Pons (tissue), 1 donor: Measurements from ENCODE around the gene MRPL34.
"Not testable (repeated sequence)": the region's sequence is repeated elsewhere in the genome, so short reads cannot be mapped to it uniquely, and the experiment has no call there.

ENCODE experiments used
- DNase-seq: peaks from one replicate; pipeline ENCODE4 v3.0.0-alpha.2; 2016; ENCODE audit warnings: low spot score

Gene MRPL34

DNA sequence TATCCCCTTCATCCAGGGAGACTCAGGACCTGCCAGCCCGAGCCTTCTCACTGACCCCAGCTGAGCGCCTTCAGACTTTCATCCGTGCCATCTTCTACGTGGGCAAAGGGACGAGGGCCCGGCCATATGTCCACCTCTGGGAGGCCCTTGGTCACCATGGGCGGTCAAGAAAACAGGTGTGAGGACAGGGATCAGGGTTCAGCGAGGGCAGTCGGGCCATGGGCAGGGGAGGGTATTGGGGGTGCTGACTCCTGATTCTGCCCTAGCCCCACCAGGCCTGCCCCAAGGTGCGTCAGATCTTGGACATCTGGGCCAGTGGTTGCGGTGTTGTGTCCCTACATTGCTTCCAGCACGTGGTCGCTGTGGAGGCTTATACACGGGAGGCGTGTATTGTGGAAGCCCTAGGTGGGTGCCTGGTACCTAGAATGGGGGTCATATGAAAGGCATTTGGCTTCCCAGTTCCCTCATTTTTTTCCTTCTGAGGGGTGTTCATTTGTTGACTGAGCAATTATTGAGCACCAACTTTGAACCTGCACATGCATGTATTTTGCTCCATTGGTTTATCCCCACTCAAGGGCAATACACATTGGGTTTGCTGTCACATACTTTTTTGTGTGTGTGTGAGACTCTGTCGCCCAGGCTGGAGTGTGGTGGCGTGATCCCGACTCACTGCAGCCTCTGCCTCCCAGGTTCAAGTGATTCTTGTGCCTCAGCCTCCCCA is 20.1 kb upstream of the MRPL34 start:
- no peak for DNase-seq

DNA sequence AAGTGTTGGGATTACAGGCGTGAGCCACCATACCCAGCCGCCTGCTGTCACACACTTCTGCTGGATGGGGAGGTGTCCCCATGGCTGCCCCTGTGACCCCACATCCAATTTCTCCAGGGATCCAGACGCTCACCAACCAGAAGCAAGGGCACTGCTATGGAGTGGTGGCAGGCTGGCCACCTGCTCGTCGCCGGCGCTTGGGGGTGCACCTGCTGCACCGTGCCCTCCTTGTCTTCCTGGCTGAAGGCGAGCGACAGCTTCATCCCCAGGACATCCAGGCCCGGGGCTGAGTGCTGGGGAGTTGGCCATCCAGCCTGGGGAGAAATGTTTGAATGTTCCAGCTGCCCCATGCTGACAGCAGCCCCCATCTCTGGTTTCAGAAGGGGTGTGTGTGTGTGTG is 19.4 kb upstream of the MRPL34 start:
- no peak for DNase-seq

DNA sequence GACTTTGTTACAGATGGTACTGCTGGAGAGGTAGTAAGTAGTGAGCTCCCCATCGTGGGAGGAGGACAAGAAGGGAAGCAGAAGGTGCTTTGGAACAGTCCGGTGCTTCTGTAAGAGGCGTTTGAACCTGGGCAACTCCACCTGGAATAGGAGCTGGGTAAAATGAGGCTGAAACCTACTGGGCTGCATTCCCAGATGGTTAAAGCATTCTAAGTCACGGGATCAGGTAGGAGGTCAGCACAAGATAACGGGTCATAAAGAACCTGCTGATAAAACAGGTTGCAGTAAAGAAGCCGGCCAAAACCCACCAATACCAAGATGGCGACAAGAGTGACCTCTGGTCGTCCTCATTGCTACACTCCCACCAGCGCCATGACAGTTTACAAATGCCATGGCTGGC is 18.9 kb upstream of the MRPL34 start:
- no peak for DNase-seq

DNA sequence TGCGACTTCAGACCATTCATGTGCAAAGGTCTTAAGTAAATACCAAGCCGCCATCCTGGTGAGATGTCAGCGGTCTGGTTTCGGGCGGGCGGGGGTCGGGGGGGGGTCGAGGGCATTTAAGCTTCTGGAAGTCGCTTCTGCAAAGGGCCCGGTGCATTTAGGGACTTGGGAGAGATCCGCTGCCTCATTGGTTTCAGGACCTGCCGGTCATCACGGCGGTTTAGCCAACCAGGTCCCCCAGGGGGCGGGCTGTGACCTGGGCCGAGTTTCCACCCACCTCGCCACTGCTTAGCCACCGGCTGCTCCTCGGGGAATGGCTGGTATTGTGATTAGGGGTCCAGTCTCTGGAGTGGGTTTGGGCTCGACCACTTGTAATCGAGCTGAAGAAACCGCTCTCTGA is 16.2 kb upstream of the MRPL34 start:
- no peak for DNase-seq

DNA sequence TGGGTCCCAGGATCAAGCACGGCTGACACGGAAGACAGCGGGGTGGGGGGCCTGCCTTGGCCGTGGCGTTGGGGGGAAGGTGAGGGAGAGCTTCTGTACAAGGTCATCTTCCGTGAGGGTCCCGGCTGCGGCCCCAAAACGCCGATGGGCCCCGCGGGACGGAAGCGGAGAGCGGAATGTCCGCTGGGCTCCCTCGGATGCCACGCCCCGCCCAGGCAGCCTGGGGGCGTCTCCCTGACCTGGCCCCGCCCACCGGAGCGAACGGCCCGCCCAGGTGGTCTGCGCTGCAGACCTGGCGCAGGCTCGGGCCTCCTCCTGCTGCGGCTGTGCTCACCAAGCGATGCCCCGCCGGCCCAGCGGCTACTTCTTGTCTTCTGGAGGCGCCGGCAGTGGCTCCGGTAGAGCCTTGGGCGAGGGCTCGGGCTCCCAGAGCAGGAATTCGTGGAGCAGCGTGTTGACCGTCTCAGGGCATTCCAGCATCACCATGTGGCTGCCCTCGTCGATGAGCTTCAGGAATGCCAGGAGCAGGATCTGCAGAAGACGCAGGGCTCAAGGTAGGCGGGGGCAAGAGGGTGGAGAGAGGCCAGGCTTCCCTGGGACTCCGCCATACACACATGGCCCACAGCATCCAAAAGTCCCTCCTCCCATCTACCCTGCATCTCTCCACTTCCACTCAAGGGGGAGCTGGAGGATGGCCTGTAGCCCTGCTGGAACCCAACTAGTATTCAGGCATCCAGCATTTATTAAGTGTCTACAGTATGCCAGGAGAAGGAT is 13.2 kb upstream of the MRPL34 start:
- DNase-seq: peak; percentile 76

DNA sequence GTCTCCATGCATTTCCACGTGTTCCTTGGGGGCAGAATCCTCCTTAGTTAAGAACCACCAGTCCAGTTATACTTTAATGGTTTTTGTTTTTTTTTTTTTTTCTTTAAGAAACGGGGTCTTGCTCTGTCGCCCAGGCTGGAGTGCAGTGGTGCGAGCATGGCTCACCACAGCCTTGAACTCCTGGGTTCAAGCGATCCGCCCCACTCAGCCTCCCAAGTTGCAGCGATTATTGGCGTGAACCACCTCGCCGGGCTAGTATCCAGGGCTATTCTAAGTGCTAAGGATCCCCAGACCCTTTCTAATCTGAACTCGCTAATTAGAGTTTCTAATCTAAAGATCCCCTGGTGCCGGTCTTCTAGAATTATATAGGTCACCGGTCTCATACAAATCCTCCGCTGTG is 12.1 kb upstream of the MRPL34 start:
- no peak for DNase-seq

DNA sequence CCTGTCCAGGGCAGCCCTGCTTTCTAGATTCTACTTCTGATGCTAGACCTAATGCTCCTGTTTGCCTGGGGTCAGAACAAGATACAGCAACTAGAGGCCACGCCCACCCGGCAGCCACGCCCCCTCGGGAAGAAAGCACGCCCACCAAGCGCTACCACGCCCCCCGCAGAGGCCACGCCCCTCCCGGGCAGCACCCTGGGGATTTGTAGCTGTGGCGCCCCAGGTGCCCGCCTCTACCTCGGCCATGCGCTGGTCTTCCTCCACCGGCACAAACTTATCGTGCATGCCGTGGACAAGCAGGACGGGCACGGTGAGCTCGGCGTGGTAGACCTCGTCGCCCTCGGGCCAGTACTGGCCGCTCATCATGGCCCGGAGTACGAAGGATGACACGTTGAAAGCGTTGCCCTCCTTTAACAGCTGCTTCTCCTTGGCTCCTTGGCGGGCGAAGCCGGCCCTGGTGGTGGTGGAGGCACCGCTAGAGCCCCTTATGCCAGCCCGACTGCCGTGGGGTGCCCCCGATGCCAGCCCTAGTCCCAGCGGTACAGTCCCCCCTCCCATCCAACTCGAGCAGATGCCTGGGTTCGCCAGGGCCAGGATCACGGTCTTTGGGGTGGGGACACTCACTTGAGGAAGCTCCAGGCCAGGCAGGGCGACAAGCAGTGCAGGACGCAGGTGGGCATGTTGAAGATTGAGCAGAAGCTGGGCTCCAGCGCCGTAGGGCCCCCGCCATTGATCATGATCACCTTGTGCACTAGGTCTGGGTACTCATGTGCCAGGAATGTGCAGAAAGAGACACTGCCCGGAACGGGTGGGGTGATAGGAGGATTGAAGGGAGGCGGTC is 11.4 kb upstream of the MRPL34 start:
- DNase-seq: no peak

DNA sequence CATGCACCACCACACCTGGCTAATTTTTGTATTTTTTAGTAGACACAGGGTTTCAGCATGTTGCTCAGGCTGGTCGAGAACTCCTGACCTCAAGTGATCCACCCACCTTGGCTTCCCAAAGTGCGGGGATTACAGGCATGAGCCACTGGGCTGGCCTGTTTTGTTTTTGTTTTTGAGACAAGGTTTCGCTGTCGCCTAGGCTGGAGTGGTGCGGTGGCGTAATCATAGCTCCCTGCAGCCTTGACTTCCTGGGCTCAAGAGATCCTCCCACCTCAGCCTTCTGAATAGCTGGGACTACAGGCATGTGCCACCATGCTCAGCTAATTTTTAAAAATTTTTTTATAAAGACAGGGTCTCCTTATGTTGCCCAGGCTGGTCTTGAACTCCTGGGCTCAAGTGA is 10.1 kb upstream of the MRPL34 start:
- not testable (repeated sequence) for DNase-seq

DNA sequence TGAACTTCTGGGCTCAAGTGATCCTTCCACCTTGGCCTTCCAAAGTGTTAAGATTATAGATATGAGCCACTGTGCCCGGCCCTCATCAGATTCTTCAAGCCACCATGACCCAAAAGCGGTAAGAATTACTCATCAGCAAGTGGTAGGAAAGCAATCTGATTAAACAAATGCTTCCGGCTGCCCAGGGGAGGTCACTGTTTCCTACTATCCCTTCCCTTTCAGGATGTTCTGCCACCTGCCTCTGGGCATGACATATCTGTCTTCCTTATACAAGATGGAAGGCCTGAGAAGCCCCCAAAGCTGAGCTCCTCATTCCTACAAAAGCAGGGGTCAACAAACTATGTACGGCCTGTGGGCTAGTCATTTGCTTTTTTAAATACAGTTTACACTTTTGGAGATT is 9.4 kb upstream of the MRPL34 start:
- DNase-seq: no peak

DNA sequence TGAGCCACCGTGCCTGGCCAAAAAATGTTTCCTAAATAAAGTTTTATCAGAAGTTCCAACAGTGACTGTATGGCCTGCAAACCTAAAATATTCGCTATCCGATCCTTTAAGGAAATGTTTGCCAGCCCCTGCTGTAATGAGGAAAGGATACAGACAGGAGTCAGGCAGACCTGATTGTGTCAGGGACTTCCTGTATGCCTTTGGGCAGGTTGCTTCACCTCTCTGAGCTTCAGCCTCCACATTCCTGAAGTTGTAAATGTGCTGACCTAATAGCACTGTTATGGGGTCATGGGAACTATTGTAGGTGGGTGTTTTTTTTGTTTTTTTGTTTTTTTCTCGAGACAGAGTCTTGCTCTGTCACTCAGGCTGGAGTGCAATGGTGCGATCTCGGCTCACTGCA is 8.7 kb upstream of the MRPL34 start:
- no peak for DNase-seq

DNA sequence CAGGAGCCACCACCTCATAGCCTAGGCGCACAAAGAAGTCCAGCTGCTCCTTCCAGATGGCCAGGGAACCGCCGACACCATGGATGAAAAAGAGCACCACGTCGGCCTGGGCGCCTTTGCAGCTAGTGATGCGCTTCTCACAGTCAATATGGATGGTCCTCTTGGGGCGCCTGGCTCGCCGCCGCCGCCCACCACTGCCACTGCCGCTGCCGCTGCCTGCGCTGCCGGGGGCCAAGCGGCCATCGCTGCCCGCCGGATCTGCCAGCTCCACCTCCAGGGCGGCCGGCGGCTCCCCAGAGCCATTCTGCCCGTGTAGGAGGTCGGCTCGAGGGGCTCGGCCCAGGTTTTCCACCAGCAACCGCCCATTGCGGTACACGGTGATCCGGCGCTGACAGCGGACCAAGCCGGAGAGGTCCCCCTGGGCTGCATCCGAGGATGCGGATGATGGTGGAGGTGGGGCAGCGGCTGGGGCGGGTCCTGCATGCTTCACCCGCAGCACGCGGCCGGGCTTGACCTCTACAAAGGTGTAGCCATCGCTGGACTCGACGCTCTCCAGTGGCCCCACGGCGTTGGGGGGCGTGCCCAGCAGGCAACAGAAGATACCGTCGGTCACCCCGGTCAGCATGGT is 4.6 kb upstream of the MRPL34 start:
- no peak for DNase-seq

DNA sequence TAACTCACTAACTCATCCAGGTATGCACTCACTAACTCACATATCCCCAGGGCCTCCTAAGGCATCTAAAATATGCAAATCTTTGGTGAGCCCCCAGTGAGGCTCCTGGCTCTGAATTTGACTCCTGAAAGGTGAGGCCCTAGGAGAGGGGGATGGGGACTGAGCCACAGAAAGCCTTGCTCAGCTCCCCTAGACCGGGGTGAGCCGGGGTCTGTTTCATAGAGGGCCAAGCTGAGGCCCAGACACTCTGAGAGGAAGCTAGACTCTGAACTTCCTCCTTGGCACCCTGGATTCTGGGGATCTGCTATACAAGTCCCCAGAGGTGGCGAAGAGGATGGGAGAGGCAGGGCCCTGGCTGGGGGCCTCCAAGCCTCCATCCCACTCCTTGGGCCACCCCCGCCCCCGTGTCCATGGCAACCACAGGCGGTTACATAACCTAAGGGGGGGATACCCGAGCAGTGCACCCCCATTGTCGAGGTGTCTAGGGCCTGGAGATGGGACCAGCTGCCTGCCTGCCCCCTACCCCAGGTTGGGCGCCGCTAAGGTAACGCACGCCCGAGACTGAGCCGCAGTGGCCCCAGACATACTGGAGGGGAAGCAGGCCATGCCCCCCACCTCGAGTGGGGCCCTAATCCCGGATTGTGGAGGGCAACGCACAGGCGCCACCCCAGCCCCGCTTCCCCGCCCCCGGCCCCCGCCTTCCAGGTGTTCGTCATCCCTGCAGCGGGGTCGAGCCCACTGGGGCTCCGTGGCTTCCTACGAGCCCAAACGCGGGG is 3.1 kb upstream of the MRPL34 start:
- DNase-seq: no peak

DNA sequence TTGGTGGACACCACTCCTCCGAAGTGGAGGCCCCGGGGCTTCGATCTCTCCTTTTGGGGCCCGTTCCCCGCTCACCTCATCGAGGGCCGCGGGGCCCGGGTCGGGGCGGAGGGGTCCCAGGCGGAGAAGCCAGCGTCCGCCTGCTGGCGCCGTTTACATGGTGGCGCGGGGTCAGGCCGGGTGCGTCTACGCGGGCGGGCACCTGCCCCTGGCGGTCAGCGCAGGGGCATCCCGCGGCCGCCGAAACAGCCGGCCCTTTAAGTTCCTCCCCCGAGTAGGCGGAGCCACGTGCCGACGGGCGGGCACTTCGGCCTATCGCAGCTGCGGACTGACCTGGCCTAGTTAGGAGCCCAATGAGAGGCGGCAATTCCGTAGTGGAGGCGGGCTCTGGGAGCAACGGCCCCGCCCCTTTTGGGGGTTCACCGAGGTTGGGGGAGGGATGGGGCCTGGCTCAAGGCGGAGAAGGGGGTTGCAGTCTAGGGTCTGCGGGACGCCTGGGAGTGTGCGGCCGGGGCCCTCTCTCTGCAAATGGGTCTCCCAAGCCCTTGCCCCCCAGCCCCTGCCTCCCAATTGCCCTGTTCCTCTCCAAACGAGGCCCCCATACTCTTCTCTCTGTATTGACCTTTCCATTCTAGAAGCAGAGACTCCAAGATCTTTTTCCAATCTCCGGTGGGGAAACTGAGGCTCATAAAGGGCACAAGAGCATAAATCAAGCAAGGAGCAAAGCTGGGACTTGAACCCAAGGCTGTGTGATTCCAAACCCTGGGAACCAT is 2.3 kb upstream of the MRPL34 start, which contains the start of gene ABHD8:
Gene ABHD8 (minus strand): TSS at position 259 of the 773 bp plus-strand sequence. CDS start 1,809 bp downstream, outside the sequence.
- DNase-seq: peak; percentile 89

DNA sequence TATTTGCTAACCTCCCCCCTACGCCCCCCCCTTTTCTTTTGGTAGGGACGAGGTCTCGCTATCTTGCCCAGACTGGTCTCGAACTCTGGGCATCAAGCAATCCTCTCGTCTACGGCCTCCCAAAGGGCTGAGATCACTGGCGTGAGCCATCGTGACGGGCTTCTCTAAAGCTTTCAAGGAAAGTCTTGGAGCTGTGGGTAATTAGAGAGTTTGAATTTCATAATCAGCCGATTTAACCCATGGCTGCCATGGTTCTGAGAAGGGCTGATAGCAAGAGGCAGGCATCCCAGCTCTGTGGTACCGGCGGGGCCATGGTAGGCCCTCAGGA is 1.8 kb upstream of the MRPL34 start:
- DNase-seq: no peak

DNA sequence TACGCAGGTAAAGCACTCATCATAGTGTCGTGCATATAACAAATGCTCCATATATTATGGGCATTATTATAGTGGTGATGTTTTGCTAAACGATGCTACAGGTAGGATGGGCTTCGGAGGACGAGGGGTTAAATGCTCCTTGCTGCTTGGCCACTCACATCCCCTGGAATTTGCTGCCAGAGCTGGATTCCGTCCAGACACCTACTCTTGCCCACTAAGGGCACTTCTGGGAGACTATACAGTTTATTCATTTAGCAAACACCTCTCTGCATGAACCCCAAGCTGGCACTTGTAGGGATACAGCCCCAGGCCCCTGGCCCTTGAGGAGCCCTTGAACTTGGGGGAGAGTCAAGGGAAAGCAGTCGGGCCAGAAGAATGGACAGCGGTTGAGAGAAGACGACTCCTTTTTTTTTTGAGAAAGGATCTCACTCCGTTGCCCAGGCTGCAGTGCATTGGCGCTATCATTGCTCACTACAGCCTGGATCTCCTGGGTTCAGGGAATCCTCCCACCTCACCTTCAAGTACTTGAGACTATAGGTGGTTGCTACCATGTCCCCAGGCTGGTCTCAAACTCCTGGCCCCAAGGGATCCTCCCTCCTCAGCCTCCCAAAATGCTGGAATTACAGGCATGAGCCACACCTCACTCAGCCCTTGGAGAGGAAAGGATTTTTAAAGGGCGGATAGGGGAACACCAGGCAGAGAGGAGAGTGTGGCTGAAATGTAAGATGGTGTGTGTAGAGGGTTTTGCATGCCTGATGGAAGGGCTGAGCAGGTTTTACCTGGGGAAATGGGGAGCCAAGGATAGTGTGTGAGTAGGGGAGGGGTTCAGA is 1.1 kb upstream of the MRPL34 start:
- DNase-seq: peak; percentile 31

DNA sequence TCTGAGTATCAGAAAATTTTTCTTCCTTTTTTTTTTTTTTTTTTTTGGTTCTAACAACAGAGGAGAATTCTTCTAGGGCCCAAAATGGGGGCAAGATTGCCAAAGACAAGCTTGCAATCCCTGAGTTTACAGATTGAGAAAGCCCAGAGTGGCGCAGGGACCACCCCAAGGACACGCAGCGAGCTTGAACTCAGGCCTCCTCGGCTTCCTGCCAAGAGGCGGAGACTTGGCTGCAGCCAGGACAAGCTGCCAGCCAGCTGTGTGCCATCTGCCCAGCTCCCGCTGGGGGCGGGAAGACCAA is 506 bp upstream of the MRPL34 start:
- no peak for DNase-seq

DNA sequence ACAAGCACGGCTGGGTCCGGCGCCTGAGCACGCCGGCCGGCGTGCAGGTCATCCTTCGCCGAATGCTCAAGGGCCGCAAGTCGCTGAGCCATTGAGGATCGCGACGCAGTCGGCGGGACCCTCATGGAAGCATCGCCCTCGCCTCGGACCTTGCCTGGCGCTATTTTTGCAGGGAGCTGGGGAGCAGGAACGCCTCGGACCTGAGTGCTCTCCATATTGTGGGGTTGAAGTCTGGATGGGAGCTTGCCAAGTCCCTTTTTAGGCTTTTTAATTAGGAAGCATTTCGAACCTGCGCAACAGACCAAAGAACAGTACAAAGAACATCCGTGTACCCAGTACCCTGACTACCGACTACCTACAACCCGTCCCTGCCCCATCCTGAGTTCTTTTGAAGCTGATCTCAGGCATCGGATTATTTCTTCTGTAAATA is 628 bp downstream of the MRPL34 start:
- peak; percentile 24 for DNase-seq

DNA sequence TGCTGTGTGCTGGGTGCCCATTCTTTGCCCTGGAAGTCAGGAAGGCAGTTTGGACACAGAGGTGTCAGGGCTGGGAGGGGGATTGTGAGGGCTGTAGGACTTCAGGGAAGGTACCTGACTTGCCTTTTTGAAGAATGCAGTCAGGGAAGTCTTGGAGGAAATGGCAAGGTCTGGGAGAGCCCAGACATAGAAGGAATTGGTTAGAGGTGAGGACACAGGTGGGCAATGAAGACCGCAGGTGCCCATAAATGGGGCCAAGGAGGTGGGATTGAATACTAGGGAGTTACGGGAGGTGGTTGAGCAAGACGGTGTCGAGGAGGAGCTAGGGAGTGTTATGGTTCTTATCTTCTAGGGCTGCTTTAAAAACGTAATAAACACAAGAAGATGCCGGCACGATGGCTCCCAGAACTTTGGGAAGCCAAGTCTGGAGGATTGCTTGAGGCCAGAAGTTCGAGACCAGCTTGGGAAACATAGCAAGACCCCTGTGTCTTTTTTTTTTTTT is 2.3 kb downstream of the MRPL34 start:
- DNase-seq: no peak

DNA sequence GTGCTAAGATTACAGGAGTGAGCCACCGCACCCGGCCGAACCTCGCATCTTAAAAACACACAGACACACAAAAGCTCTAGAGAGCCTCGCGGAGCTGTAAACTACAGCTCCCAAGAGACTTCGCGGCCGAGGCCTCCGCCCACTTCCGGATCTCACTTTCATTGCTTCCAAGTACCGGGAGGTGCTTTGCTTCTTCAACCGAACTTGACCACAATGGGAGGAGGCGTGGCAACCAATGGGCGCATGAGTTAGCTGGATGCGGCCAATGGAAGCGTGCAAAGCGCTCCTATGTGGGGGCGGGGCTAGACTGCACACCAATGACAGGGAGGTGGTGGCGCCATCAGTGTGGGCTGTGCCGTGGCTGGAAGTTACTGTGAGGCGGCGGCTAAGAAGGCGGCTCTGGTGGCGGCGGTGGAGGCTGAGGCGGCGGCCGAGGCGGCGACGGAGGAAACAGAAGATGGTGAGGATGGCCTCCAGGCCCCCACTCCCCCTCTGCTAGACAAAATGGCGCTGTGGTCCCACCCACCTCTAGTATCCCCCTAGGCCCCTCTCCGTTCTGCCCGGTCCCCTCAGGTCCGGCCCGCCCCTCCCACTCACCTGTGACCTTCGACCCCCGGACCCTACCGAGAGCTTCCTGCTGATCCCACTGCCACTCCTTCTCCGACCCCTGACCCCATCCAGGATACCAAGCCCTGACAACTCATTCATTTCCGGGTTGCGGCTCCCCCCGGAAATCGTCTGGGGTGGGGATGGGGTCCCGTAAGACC is 3.7 kb downstream of the MRPL34 start, which contains the start of gene DDA1:
Gene DDA1 (plus strand): TSS at position 366 of the 767 bp plus-strand sequence. CDS start 92 bp downstream, at position 458.
- peak; percentile 100 for DNase-seq
